ENCODE results near the gene PDE4B.

DNA sequence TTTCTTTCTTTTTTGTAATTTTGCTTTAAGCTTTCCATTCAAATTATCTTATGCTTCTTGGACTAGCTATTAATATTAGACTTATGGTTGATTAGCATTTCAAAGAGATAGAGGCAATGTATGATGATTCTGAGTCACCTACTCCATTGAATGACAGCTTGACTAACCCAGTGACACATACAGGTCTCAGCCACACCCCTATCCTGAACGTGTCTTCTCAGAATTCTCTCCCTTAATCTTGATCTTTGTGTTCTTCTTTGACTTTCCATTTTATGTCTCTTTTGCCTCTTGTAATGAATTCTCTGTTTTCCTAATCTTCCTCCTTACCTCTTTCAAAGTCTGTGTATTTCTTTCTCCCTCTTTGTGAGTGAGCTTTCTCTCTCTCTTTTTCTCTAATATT lies 241.1 kb downstream of the PDE4B start:
- TF ChIP-seq POLR2A (IDR thresholded peaks at IDR 0.05; ENCODE audit: insufficient read depth in 1 of 2, low read depth in 2 of 2, low read length in 2 of 2): no peak
- TF ChIP-seq RFX1 (IDR thresholded peaks at IDR 0.05): no peak
- no peak for TF ChIP-seq ETV5 (CRISPR knock-in tag; IDR thresholded peaks at IDR 0.05; ENCODE audit: borderline replicate concordance)
- TF ChIP-seq SRSF9 (IDR thresholded peaks at IDR 0.05; ENCODE audit: borderline replicate concordance, insufficient read depth, low read depth, low read length, poor library complexity, severe bottlenecking): no peak
- TF ChIP-seq, protein P1, sequence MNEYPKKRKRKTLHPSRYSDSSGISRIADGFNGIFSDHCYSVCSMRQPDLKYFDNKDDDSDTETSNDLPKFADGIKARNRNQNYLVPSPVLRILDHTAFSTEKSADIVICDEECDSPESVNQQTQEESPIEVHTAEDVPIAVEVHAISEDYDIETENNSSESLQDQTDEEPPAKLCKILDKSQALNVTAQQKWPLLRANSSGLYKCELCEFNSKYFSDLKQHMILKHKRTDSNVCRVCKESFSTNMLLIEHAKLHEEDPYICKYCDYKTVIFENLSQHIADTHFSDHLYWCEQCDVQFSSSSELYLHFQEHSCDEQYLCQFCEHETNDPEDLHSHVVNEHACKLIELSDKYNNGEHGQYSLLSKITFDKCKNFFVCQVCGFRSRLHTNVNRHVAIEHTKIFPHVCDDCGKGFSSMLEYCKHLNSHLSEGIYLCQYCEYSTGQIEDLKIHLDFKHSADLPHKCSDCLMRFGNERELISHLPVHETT (CRISPR knock-in tag; conservative IDR thresholded peaks at IDR 0.05): no peak

All from HepG2 (cell line).